DND-41 (cell line): ENCODE measurements around the gene BRMS1.

Experiments
- ATAC-seq: fragments of 200-7000 bp; cut with Tn5 transposase; 3 replicates; pipeline ENCODE4 v1.9.1; 2021; ENCODE audit warnings: low read depth; ENCODE audit not compliant: insufficient read depth
- DNase-seq: peaks from one replicate; pipeline ENCODE4 v3.0.0-alpha.2; 2020
- H2AFZ ChIP-seq: 2 replicates; pipeline ENCODE4 v1.6.0; 2012; ENCODE audit warnings: low read depth, low read length
- H3K27ac ChIP-seq: 2 replicates; pipeline ENCODE4 v1.5.1; 2012; ENCODE audit warnings: low read length, inconsistent platforms
- H3K27me3 ChIP-seq: fragments of 200-600 bp; sonication (generic); 2 replicates; pipeline ENCODE4 v1.6.0; 2012; ENCODE audit warnings: low read length, mild to moderate bottlenecking, inconsistent platforms; ENCODE audit not compliant: insufficient read depth, poor library complexity
- H3K36me3 ChIP-seq: 2 replicates; pipeline ENCODE4 v1.5.1; 2012; ENCODE audit warnings: low read length, inconsistent platforms; ENCODE audit not compliant: insufficient read depth
- H3K4me1 ChIP-seq: 2 replicates; pipeline ENCODE4 v1.5.1; 2012; ENCODE audit warnings: mild to moderate bottlenecking, low read length; ENCODE audit not compliant: insufficient read depth
- H3K4me2 ChIP-seq: 2 replicates; pipeline ENCODE4 v1.6.0; 2012; ENCODE audit warnings: mild to moderate bottlenecking, moderate library complexity, low read length, inconsistent platforms; ENCODE audit not compliant: insufficient read depth
- H3K4me3 ChIP-seq, 2 experiments: fragments of 200-600 bp in 1 of 2; shearing (Covaris generic) in 1 of 2; 2 replicates each; pipeline ENCODE4 v1.5.1; 2012 to 2016; ENCODE audit warnings: inconsistent platforms in 2 of 2, low read length in 2 of 2, mild to moderate bottlenecking in 2 of 2, low read depth in 1 of 2, moderate library complexity in 1 of 2
- H3K79me2 ChIP-seq: 2 replicates; pipeline ENCODE4 v1.6.0; 2012; ENCODE audit warnings: low read length, inconsistent platforms; ENCODE audit not compliant: insufficient read depth
- H3K9ac ChIP-seq: 2 replicates; pipeline ENCODE4 v1.6.0; 2012; ENCODE audit warnings: low read depth, mild to moderate bottlenecking, inconsistent platforms, low read length, moderate library complexity
- H3K9me3 ChIP-seq: 2 replicates; pipeline ENCODE4 v1.5.1; 2012; ENCODE audit warnings: low read length, moderate library complexity, mild to moderate bottlenecking, inconsistent platforms; ENCODE audit not compliant: insufficient read depth, severe bottlenecking
- H4K20me1 ChIP-seq: 2 replicates; pipeline ENCODE4 v1.6.0; 2012; ENCODE audit warnings: low read length; ENCODE audit not compliant: insufficient read depth
- CTCF ChIP-seq: IDR thresholded peaks from 2 replicates; pipeline ENCODE4 v1.5.1; 2012; ENCODE audit warnings: borderline replicate concordance, low read length, moderate library complexity, mild to moderate bottlenecking; ENCODE audit not compliant: poor library complexity, severe bottlenecking; ENCODE audit errors: extremely low read depth
- EZH2 ChIP-seq: IDR thresholded peaks from 3 replicates; pipeline ENCODE4 v1.6.1; 2012; ENCODE audit warnings: borderline replicate concordance, low read depth, mild to moderate bottlenecking, moderate library complexity, low read length, inconsistent platforms; ENCODE audit not compliant: severe bottlenecking

Gene BRMS1

DNA sequence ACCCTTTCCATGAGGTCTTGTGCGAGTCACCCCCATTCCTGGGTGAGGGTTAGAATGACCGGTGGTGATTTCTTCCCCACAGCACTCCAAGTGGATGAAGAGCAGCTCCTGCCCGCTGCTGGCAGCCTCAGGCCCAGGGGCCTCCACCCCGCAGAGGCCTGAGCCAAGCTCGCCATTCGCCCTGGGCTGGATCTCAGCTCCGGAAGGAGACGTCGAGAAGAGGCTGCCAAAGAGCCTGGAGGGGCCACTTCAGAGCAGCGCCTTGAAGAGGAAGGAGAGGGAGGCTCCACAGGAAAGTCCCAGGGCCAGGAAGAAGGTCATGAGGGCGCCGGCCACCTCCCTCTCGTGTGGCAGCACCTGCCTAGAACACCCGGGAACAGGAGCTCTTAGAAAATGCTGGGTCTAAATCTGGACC is 18.3 kb upstream of the BRMS1 start:
- TF ChIP-seq EZH2 (no peak), CTCF (no peak)
- no peak overlapping the region for H3K4me3 ChIP-seq
- no peak overlapping the region for H3K9ac ChIP-seq
- no peaks in the 10 kb centered on the region for H3K9me3 ChIP-seq
- no peak for DNase-seq
- H3K27me3 ChIP-seq: no peaks in the 10 kb centered on the region
- H3K36me3 ChIP-seq: peaks cover 20% of the 10 kb centered on the region
- no peak overlapping the region for H3K4me2 ChIP-seq
- H4K20me1 ChIP-seq: no peaks in the 10 kb centered on the region
- no peaks in the 10 kb centered on the region for H3K79me2 ChIP-seq
- H2AFZ ChIP-seq: no peak overlapping the region
- ATAC-seq: no peak
- no peak overlapping the region for H3K27ac ChIP-seq
- no peaks in the 10 kb centered on the region for H3K4me1 ChIP-seq

DNA sequence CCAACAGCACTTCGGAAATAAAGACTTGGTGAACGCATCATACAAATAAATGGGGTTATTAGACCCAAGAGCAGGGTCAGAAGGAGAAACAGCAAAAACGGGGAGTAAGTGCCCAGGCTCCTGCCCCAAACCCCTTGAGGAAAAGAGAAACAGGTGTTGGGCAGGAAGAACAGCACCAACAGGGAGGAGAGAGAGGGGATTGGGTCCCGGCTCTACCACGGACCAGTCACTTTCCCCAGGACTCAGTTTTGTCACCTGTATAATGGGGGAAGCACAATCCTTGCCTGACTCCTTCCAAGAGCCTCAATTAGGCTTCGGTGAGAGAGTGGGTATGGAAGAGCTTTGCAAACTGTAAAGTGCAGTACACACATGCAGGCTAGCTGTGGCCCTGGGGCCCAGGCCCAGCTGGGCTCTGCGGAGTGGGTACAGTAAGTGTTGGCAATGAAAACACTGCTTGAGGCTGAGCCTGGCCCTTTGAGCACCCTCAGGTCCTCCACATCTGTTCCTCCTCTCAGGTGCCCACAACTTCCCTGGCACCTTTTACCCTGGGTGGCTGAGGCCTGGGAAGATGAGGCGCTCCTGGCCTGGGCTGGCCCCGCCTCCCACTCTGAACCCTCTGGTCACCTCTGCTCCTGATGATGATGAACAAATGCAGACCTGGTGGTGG is 17.7 kb upstream of the BRMS1 start:
- no peaks in the 10 kb centered on the region for H4K20me1 ChIP-seq
- H3K9ac ChIP-seq: no peak overlapping the region
- H3K9me3 ChIP-seq: no peaks in the 10 kb centered on the region
- H3K27ac ChIP-seq: no peak overlapping the region
- H3K4me2 ChIP-seq: no peak overlapping the region
- H3K36me3 ChIP-seq: peaks cover 24% of the 10 kb centered on the region
- H3K4me1 ChIP-seq: no peaks in the 10 kb centered on the region
- no peak overlapping the region for H3K4me3 ChIP-seq
- no peak for TF ChIP-seq EZH2
- no peak for TF ChIP-seq CTCF
- ATAC-seq: no peak
- H3K79me2 ChIP-seq: no peaks in the 10 kb centered on the region
- no peak overlapping the region for H2AFZ ChIP-seq
- no peaks in the 10 kb centered on the region for H3K27me3 ChIP-seq
- DNase-seq: no peak

DNA sequence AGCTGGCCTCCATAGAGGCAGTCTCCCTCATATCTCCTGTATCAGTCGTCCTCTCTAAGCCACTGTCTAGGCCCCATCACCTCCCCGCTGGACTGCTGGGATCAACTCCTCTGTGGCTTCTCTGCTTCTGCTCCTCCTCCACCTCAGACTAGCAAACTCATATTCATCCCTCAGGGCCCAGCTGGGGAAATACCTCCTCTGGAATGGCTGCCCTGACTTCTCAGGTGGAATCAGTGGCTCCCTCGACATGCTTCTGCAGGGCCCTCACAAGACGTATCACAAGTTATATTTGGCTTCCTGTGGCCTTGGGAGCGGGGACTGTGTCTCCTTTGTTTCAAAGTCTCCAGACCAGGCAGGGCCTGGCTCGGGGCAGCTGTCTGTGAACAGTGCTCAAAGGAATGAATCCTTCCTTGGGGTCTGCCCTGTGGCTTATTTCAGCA is 16.6 kb upstream of the BRMS1 start:
- no peak overlapping the region for H3K4me3 ChIP-seq
- H3K79me2 ChIP-seq: no peaks in the 10 kb centered on the region
- H3K9me3 ChIP-seq: no peaks in the 10 kb centered on the region
- TF ChIP-seq EZH2 (no peak), CTCF (no peak)
- ATAC-seq (no peak), DNase-seq (no peak)
- H2AFZ ChIP-seq: no peak overlapping the region
- no peak overlapping the region for H3K9ac ChIP-seq
- no peaks in the 10 kb centered on the region for H3K27me3 ChIP-seq
- H3K4me2 ChIP-seq: no peak overlapping the region
- H3K27ac ChIP-seq: no peak overlapping the region
- no peaks in the 10 kb centered on the region for H4K20me1 ChIP-seq
- peaks cover 24% of the 10 kb centered on the region for H3K36me3 ChIP-seq
- H3K4me1 ChIP-seq: no peaks in the 10 kb centered on the region
